Measurements from ENCODE around the gene MAPK8IP3. TPM values are rescaled to one million over a fixed set of nuclear protein-coding genes. Genes with fewer than 3 reads are reported as not detected.

Gene MAPK8IP3
- total RNA-seq, 1 donor from 2014 or later = 157 TPM

DNA sequence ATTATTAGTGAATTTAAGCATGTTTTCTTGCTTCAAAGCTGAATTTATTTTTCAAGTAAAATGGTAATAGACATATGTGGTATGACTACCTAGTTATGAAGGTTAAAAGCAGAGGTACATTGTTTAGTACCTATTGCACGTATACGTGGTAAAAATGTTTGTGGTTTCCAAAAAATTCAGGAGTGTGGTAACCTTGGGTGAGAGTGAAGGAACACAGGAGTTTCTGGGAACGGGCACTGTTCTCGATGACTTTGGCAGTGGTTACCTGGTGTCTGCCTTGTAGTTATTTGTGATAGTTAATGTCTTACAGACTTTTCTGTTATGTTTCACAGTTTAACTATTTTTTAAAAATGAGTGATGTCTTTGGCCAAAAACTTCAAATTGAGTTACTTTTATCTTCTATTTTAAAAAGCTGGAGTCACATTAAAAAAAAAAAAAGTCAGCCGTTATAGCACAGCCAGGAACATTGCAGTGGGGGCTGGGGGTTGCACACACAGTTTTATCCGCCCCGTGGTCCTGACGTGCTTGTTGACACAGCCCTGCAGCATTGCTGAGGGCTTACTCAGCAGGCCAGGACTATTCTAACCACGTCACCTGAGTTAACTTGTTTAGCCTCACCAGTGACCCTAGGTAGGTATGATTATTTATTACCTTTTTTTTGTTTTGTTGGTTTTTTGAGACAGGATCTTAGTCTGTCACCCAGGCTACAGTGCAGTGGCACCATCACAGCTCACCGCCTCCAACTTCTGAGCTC, 17.0 kb upstream of the MAPK8IP3 start:
- TF ChIP-seq, protein P1, sequence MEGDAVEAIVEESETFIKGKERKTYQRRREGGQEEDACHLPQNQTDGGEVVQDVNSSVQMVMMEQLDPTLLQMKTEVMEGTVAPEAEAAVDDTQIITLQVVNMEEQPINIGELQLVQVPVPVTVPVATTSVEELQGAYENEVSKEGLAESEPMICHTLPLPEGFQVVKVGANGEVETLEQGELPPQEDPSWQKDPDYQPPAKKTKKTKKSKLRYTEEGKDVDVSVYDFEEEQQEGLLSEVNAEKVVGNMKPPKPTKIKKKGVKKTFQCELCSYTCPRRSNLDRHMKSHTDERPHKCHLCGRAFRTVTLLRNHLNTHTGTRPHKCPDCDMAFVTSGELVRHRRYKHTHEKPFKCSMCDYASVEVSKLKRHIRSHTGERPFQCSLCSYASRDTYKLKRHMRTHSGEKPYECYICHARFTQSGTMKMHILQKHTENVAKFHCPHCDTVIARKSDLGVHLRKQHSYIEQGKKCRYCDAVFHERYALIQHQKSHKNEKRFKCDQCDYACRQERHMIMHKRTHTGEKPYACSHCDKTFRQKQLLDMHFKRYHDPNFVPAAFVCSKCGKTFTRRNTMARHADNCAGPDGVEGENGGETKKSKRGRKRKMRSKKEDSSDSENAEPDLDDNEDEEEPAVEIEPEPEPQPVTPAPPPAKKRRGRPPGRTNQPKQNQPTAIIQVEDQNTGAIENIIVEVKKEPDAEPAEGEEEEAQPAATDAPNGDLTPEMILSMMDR (IDR thresholded peaks at IDR 0.05; ENCODE audit: unreplicated experiment) = no peak
- Mint-ChIP-seq H3K27ac (peak overlapping the region; percentile 100), H3K9me3 (ENCODE audit: low read depth) (no peaks in the 10 kb centered on the region), H3K36me3 (ENCODE audit: insufficient read depth) (peaks cover 31% of the 10 kb centered on the region), H3K27me3 (no peaks in the 10 kb centered on the region), H3K4me3 (ENCODE audit: low read depth) (peak overlapping the region; percentile 47), H3K4me1 (ENCODE audit: low read depth) (peaks cover 37% of the 10 kb centered on the region)
- DNase-seq (ENCODE audit: low spot score, unreplicated experiment) = no peak

DNA sequence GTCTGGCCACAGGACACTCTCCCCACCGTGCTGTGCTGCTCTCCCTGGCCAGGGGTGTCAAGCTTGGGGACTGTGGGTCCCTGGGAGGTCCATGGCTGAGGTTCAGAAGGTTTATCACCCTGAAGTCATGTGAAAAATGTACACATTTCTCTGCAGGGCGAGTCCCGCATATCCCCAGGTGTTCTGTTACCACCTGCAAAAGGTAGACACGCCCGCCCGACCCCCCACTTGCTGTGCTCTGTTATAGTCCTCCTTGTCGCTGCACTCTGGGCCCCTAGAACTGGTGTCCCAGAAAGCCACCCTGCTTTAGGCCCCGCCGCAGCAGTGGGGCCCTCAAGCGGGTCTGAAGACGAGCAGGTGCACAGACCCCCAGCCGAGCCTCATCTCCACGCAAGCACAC, 16.1 kb upstream of the MAPK8IP3 start:
- Mint-ChIP-seq H3K4me3 (ENCODE audit: low read depth) (no peak overlapping the region), H3K27me3 (no peaks in the 10 kb centered on the region), H3K9me3 (ENCODE audit: low read depth) (no peaks in the 10 kb centered on the region), H3K27ac (peak overlapping the region; percentile 100), H3K36me3 (ENCODE audit: insufficient read depth) (peaks cover 38% of the 10 kb centered on the region), H3K4me1 (ENCODE audit: low read depth) (peaks cover 37% of the 10 kb centered on the region)
- DNase-seq (ENCODE audit: low spot score, unreplicated experiment) = no peak
- TF ChIP-seq, protein P1 (IDR thresholded peaks at IDR 0.05; ENCODE audit: unreplicated experiment) = no peak

DNA sequence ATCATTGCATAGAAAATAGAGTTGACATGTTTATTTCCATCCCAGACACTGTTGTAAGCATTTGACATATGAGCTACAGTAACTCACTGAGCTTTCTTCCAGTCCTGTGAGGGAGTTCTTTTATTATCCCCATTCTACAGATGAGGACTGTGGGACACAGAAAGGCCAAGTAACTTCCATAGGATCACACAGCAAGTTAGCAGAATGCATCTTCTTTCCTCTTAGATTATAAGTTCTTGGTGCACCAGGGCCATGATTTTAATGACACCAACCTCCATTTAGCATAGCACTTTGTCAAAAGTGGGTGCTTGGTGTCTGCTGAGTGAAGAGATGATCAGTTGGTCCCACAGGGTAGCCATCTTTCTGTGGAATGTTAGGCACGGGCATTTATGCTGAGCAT, 15.2 kb upstream of the MAPK8IP3 start:
- DNase-seq (ENCODE audit: low spot score, unreplicated experiment) = no peak
- TF ChIP-seq, protein P1 (IDR thresholded peaks at IDR 0.05; ENCODE audit: unreplicated experiment) = no peak
- Mint-ChIP-seq H3K36me3 (ENCODE audit: insufficient read depth) (peaks cover 36% of the 10 kb centered on the region), H3K4me3 (ENCODE audit: low read depth) (no peak overlapping the region), H3K9me3 (ENCODE audit: low read depth) (no peaks in the 10 kb centered on the region), H3K27me3 (no peaks in the 10 kb centered on the region), H3K4me1 (ENCODE audit: low read depth) (peaks cover 36% of the 10 kb centered on the region), H3K27ac (peak overlapping the region; percentile 100)

DNA sequence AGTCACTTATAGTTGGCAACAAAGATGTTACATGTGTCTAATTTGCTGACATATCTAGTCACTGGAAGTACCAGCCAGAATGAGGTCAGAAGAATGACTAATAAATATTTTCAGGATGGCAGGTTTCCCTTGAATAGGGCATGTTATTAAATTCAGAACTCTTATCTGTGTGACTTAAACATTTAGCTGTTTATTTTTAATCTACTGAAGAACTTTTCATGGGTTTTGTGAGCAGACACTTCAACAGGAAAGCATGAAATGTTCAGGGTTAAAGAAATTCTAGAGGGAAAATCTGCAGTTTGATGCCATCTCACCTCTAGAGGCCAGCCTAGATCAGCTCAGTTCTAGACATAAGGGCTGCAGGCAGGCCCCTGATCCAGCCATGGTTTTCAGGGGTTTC, 14.7 kb upstream of the MAPK8IP3 start:
- Mint-ChIP-seq H3K27ac (no peak overlapping the region), H3K27me3 (no peaks in the 10 kb centered on the region), H3K36me3 (ENCODE audit: insufficient read depth) (peaks cover 36% of the 10 kb centered on the region), H3K4me1 (ENCODE audit: low read depth) (peaks cover 34% of the 10 kb centered on the region), H3K4me3 (ENCODE audit: low read depth) (no peak overlapping the region), H3K9me3 (ENCODE audit: low read depth) (no peaks in the 10 kb centered on the region)
- TF ChIP-seq, protein P1 (IDR thresholded peaks at IDR 0.05; ENCODE audit: unreplicated experiment) = no peak
- DNase-seq (ENCODE audit: low spot score, unreplicated experiment) = no peak

DNA sequence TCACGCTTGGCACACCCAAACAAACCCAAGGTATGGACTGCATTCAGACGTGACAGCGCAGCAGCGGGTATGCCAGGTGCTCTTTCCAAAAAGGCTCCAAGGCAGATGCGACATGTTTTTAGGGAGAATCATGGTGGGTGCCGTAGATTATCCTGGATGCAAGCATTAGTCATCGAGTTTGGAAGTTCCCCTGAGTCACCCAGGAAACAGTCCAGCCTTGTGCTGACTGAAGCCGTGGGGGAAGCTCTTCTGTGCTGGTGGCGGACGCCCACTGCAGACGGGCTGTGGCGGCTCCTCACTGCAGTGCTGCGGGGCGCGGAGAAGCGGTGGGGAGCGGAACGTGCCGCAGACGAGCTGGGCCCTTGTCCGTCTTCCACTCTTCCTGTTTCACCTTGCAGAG, 14.0 kb upstream of the MAPK8IP3 start:
- Mint-ChIP-seq H3K27me3 (no peaks in the 10 kb centered on the region), H3K27ac (no peak overlapping the region), H3K4me1 (ENCODE audit: low read depth) (peaks cover 32% of the 10 kb centered on the region), H3K9me3 (ENCODE audit: low read depth) (no peaks in the 10 kb centered on the region), H3K36me3 (ENCODE audit: insufficient read depth) (peaks cover 39% of the 10 kb centered on the region), H3K4me3 (ENCODE audit: low read depth) (no peak overlapping the region)
- DNase-seq (ENCODE audit: low spot score, unreplicated experiment) = no peak
- TF ChIP-seq, protein P1 (IDR thresholded peaks at IDR 0.05; ENCODE audit: unreplicated experiment) = no peak
